MM.1S (cell line): ENCODE results near the gene KNOP1.

ENCODE experiments used
- DNase-seq: peaks from one replicate; pipeline ENCODE4 v3.0.0-alpha.2; 2015
- H2AFZ ChIP-seq: fragments of 300-600 bp; sonication (generic); 2 replicates; pipeline ENCODE4 v1.6.0; 2016; ENCODE audit warnings: antibody characterized with exemption, low read length
- H3F3A ChIP-seq: fragments of 300-600 bp; sonication (generic); 2 replicates; pipeline ENCODE4 v1.6.1; 2016; ENCODE audit warnings: mild to moderate bottlenecking, antibody characterized with exemption, low read length, moderate library complexity, mixed read lengths; ENCODE audit not compliant: insufficient read depth
- H3K27ac ChIP-seq: fragments of 300-600 bp; sonication (generic); 2 replicates; pipeline ENCODE4 v1.5.1; 2016; ENCODE audit warnings: mild to moderate bottlenecking, low read length
- H3K27me3 ChIP-seq: fragments of 300-600 bp; sonication (generic); replicated peaks from 2 replicates; pipeline ENCODE4 v1.6.0; 2016; ENCODE audit warnings: low read length; ENCODE audit not compliant: insufficient read depth
- H3K36me3 ChIP-seq: fragments of 300-600 bp; sonication (generic); replicated peaks from 2 replicates; pipeline ENCODE4 v1.6.1; 2016; ENCODE audit warnings: mild to moderate bottlenecking, low read length, mixed read lengths; ENCODE audit not compliant: insufficient read depth
- H3K4me1 ChIP-seq: fragments of 300-600 bp; sonication (generic); 2 replicates; pipeline ENCODE4 v1.6.1; 2016; ENCODE audit warnings: low read length, mixed read lengths
- H3K4me2 ChIP-seq: fragments of 300-600 bp; sonication (generic); 2 replicates; pipeline ENCODE4 v1.6.0; 2016; ENCODE audit warnings: low read depth, low read length
- H3K4me3 ChIP-seq: fragments of 300-600 bp; sonication (generic); 2 replicates; pipeline ENCODE4 v1.5.1; 2016; ENCODE audit warnings: low read length, mixed read lengths
- H3K79me2 ChIP-seq: fragments of 300-600 bp; sonication (generic); 2 replicates; pipeline ENCODE4 v1.6.1; 2016; ENCODE audit warnings: mixed run types, low read length, mixed read lengths
- H3K9ac ChIP-seq: fragments of 300-600 bp; sonication (generic); 2 replicates; pipeline ENCODE4 v1.6.1; 2016; ENCODE audit warnings: low read length, mixed read lengths
- H3K9me2 ChIP-seq: fragments of 300-600 bp; sonication (generic); replicated peaks from 2 replicates; pipeline ENCODE4 v1.6.1; 2016; ENCODE audit warnings: mild to moderate bottlenecking, low read length, mixed read lengths; ENCODE audit not compliant: insufficient read depth
- H3K9me3 ChIP-seq: fragments of 300-600 bp; sonication (generic); replicated peaks from 2 replicates; pipeline ENCODE4 v1.6.1; 2016; ENCODE audit warnings: mild to moderate bottlenecking, low read length, mixed read lengths; ENCODE audit not compliant: insufficient read depth
- H4K20me1 ChIP-seq: fragments of 300-600 bp; sonication (generic); 2 replicates; pipeline ENCODE4 v1.6.1; 2016; ENCODE audit warnings: mild to moderate bottlenecking, low read length, moderate library complexity, mixed read lengths; ENCODE audit not compliant: insufficient read depth
- CTCF ChIP-seq: fragments of 300-600 bp; sonication (generic); IDR thresholded peaks from 2 replicates; pipeline ENCODE4 v1.5.1; 2016; ENCODE audit warnings: antibody characterized with exemption, low read length, mixed read lengths
- EZH2 ChIP-seq: fragments of 300-600 bp; sonication (generic); optimal IDR thresholded peaks from 2 replicates; pipeline ENCODE3; 2017; ENCODE audit warnings: low read depth, mild to moderate bottlenecking, antibody characterized with exemption, low read length, mixed read lengths
- EZH2phosphoT487 ChIP-seq: fragments of 300-600 bp; sonication (generic); IDR thresholded peaks from 2 replicates; pipeline ENCODE4 v1.6.1; 2018; ENCODE audit warnings: antibody characterized with exemption, low read length

KNOP1 gene

DNA sequence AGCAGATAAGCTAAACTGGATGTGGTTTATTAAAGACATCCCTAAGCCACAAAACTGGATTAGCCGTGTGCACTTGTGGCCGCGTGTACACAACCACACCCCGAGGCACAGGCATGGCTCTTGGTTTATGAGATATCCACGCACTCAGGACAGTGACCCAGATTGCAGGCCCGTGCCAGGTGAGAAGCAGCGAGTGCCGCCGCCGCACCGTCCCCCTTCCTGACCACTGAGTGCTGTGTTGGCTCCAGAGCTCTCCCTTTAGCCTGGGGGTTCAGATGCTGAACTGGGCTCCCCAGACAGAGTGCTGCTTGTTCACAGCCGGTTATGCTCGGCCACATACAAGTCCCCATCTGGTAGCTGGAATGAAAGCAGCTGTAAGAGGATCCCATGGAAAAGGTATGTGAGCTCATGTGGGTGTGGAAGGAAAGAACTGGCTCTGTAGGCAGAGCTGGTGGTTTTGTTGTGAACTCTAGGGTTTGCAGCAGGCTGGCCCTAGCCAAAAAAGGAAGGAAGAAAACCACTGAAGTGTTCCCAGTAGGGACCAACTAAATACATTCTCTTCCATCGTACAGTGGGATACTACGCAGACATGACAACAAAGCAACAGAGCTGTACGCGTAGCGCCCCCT, 29.5 kb downstream of the KNOP1 start:
- TF ChIP-seq EZH2 (no peak), EZH2phosphoT487 (no peak), CTCF (no peak)
- no peak for DNase-seq
- H3K9me3 ChIP-seq, result no peaks in the 10 kb centered on the region

DNA sequence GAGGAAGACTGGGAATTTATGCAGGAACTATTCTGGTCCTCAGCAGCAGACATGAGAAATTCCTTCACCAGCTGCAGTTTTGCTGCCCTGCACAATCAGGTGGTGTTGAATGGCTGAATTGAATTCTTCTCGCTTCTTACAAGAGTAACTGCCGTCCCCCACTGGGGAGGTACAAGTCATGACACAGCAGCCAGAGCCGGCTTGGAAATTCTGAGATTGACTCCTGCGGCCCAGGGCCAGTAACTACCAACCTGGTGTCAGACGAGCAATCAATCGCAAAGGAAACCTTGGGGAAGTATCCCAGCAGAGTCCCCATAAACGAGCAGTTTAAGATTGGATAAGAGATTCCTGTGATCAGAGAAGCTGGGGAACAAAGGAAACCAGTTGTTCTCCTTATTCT, 30.7 kb downstream of the KNOP1 start:
- no peak for TF ChIP-seq EZH2
- no peak for TF ChIP-seq EZH2phosphoT487
- TF ChIP-seq CTCF, result no peak
- Histone ChIP-seq H3F3A (no peaks in the 10 kb centered on the region), H3K9ac (no peak overlapping the region), H3K4me2 (no peak overlapping the region), H2AFZ (no peak overlapping the region), H3K27ac (no peak overlapping the region), H3K9me2 (no peaks in the 10 kb centered on the region), H3K27me3 (no peaks in the 10 kb centered on the region), H3K36me3 (no peaks in the 10 kb centered on the region), H3K4me1 (0 out of 2 replicates have a peak, but pooled peaks cover 4% of the 10 kb centered on the region), H3K79me2 (no peaks in the 10 kb centered on the region), H4K20me1 (no peaks in the 10 kb centered on the region), H3K4me3 (no peak overlapping the region), H3K9me3 (no peaks in the 10 kb centered on the region)
- no peak for DNase-seq

More for the DNA sequence above, 29.5 kb downstream of the KNOP1 start:
- Histone ChIP-seq H3F3A (no peaks in the 10 kb centered on the region), H3K9me2 (no peaks in the 10 kb centered on the region), H3K4me2 (no peak overlapping the region), H3K27me3 (no peaks in the 10 kb centered on the region), H3K79me2 (no peaks in the 10 kb centered on the region), H3K27ac (no peak overlapping the region), H3K4me1 (0 out of 2 replicates have a peak, but pooled peaks cover 4% of the 10 kb centered on the region), H2AFZ (no peak overlapping the region), H3K36me3 (no peaks in the 10 kb centered on the region), H3K9ac (no peak overlapping the region), H3K4me3 (no peak overlapping the region), H4K20me1 (no peaks in the 10 kb centered on the region)

DNA sequence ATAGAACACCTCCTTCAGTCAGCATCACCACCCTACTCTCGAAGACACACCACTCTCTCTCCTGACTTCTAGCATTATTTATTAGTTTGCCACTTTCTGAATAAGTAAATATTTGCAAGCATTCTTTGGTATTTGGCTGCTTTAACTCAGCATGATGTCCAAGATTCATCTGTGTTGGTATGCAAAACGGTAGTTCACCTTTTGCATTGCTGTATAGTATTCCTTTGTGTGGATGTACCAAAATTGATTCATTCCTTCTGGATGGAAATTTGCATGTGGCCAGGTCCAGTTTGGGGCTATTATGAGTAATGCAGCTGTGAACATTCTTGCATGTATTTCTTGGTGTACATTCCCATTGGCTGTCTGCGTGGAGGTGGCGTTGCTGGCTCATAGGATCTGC, 32.9 kb downstream of the KNOP1 start:
- no peaks in the 10 kb centered on the region for H3K79me2 ChIP-seq
- H3K27me3 ChIP-seq, result no peaks in the 10 kb centered on the region
- H3K9me2 ChIP-seq, result no peaks in the 10 kb centered on the region
- H3K9me3 ChIP-seq, result no peaks in the 10 kb centered on the region
- no peaks in the 10 kb centered on the region for H3F3A ChIP-seq
- no peak overlapping the region for H3K4me2 ChIP-seq
- TF ChIP-seq CTCF (no peak), EZH2 (no peak), EZH2phosphoT487 (no peak)
- H3K4me1 ChIP-seq, result 0 out of 2 replicates have a peak, but pooled peaks cover 4% of the 10 kb centered on the region
- DNase-seq, result no peak
- H3K27ac ChIP-seq, result no peak overlapping the region
- H4K20me1 ChIP-seq, result no peaks in the 10 kb centered on the region
- no peak overlapping the region for H2AFZ ChIP-seq
- H3K4me3 ChIP-seq, result no peak overlapping the region
- H3K9ac ChIP-seq, result no peak overlapping the region
- no peaks in the 10 kb centered on the region for H3K36me3 ChIP-seq
